ENCODE results near the gene MYO15A. TPM values are rescaled to one million over a fixed set of nuclear protein-coding genes. Genes with fewer than 3 reads are reported as not detected.
A peak's percentile ranks its signal among the peaks of the same experiment; 100 is the strongest.

The MYO15A gene
- total and polyA plus RNA-seq, 9 donors = 1.5 to 5.4 (median 3.2) TPM

GRCh38 chr17:18138065-18138749, 29.7 kb downstream of the MYO15A start:
- no peak for TF ChIP-seq EP300 (IDR thresholded peaks at IDR 0.05)
- no peak for TF ChIP-seq POLR2A (IDR thresholded peaks at IDR 0.05)
- no peak for TF ChIP-seq CTCF (IDR thresholded peaks at IDR 0.05)
- DNase-seq = no peak
- H3K4me3 ChIP-seq = no peak overlapping the region
- no peaks in the 10 kb centered on the region for H3K9me3 ChIP-seq
- no peaks in the 10 kb centered on the region for H3K36me3 ChIP-seq
- 72 to 76% (median 76%) methylated on average over 8 of the region's 8 CpGs for WGBS, 3 donors
- H3K27me3 ChIP-seq = no peaks in the 10 kb centered on the region
- H3K27ac ChIP-seq = no peak overlapping the region
- intact Hi-C loops (cut with DNase I) = no loop called here
- no peaks in the 10 kb centered on the region for H3K4me1 ChIP-seq (ENCODE audit: insufficient read depth)

DNA sequence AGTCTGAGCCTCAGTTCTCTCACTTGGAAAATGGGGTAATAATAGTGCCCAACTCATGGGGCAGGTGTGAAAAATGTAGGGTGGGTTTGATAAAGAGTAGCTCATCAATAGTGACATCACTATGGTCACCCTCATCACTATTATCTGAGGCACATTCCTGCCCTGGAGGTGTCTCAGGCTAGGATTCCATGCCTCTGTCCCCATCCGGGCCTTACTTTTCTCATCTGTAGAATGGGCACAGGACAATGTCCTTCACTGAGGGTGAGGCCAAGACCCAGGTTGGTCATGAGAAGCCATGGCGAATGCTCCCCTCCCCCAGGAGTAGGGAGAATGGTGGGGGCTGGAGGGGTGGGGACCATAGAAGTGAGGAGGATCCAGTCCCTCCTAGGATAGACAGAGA, 30.5 kb downstream of the MYO15A start:
- 85 to 97% (median 94%) methylated on average over 2 of the region's 2 CpGs for WGBS, 3 donors
- TF ChIP-seq CTCF (IDR thresholded peaks at IDR 0.05) = no peak
- TF ChIP-seq POLR2A (IDR thresholded peaks at IDR 0.05) = no peak
- no peak for TF ChIP-seq EP300 (IDR thresholded peaks at IDR 0.05)

GRCh38 chr17:18139498-18139897, 30.9 kb downstream of the MYO15A start:
- no peak for TF ChIP-seq CTCF (IDR thresholded peaks at IDR 0.05)
- TF ChIP-seq POLR2A (IDR thresholded peaks at IDR 0.05) = no peak
- no peak for TF ChIP-seq EP300 (IDR thresholded peaks at IDR 0.05)
- 69 to 71% (median 69%) methylated on average over 14 of the region's 14 CpGs for WGBS, 3 donors
- H3K36me3 ChIP-seq = no peaks in the 10 kb centered on the region
- H3K4me1 ChIP-seq (ENCODE audit: insufficient read depth) = no peaks in the 10 kb centered on the region
- H3K9me3 ChIP-seq = no peaks in the 10 kb centered on the region
- no peaks in the 10 kb centered on the region for H3K27me3 ChIP-seq
- peak in 1 of 5 donors; percentile 49 for DNase-seq
- no peak overlapping the region for H3K4me3 ChIP-seq
- H3K27ac ChIP-seq = no peak overlapping the region
- intact Hi-C loops (cut with DNase I) = no loop called here

More for the DNA sequence above, 30.5 kb downstream of the MYO15A start:
- H3K27me3 ChIP-seq = no peaks in the 10 kb centered on the region
- H3K27ac ChIP-seq = no peak overlapping the region
- DNase-seq = no peak
- H3K36me3 ChIP-seq = no peaks in the 10 kb centered on the region
- H3K4me3 ChIP-seq = no peak overlapping the region
- H3K9me3 ChIP-seq = no peaks in the 10 kb centered on the region
- intact Hi-C loops (cut with DNase I) = no loop called here
- H3K4me1 ChIP-seq (ENCODE audit: insufficient read depth) = no peaks in the 10 kb centered on the region

DNA sequence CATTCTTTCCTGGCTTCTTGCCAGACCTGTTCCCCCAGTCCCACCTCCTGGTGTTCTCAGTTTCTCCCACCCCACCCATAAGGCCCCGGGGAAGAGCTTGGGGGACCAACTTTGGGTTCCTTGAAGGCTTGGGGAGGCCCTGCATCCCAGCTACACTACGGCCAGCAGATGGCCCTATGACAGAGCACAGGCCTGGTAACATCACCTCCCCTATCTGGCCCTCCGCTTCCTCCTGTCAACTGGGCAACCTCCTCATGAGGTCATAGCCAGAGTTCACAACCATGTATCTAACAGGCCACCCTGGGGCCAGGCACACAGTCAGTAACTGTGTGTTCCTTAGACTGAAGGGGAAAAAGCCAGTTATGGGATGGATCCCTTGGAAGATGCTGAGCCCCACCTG, 31.4 kb downstream of the MYO15A start:
- H3K27ac ChIP-seq = no peak overlapping the region
- WGBS, 3 donors = 51 to 63% (median 59%) methylated on average over 3 of the region's 3 CpGs
- H3K27me3 ChIP-seq = no peaks in the 10 kb centered on the region
- intact Hi-C loops (cut with DNase I) = no loop called here
- no peaks in the 10 kb centered on the region for H3K9me3 ChIP-seq
- no peaks in the 10 kb centered on the region for H3K36me3 ChIP-seq
- H3K4me3 ChIP-seq = no peak overlapping the region
- H3K4me1 ChIP-seq (ENCODE audit: insufficient read depth) = no peaks in the 10 kb centered on the region
- DNase-seq = no peak
- TF ChIP-seq EP300 (IDR thresholded peaks at IDR 0.05) (no peak), CTCF (IDR thresholded peaks at IDR 0.05) (no peak), POLR2A (IDR thresholded peaks at IDR 0.05) (no peak)
